Putamen (tissue), 1 donor: ENCODE measurements around the gene PLCXD1.
"Not testable (repeated sequence)": the region's sequence is repeated elsewhere in the genome, so short reads cannot be mapped to it uniquely, and the experiment has no call there.

Experiments
- DNase-seq: peaks from one replicate; pipeline ENCODE4 v3.0.0-alpha.2; 2016; ENCODE audit warnings: low spot score

PLCXD1 gene

DNA sequence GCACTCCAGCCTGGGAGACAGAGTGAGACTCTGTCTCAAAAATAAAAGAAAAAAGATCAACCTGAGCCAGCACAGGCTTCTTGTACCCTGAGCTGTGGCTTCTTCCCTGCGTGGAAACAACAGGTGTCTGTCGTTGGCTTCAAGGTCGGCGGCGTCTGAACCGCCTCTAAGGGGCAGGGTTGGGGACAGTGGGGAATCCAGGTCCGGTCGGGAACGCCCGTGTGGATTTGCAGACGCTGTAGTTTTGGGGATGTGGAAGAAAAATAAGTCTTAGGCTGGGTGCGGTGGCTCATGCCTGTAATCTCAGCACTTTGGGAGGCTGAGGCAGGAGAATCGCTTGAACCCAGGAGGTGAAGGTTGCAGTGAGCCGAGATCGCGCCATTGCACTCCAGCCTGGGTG lies 17.2 kb upstream of the PLCXD1 start:
- not testable (repeated sequence) for DNase-seq

DNA sequence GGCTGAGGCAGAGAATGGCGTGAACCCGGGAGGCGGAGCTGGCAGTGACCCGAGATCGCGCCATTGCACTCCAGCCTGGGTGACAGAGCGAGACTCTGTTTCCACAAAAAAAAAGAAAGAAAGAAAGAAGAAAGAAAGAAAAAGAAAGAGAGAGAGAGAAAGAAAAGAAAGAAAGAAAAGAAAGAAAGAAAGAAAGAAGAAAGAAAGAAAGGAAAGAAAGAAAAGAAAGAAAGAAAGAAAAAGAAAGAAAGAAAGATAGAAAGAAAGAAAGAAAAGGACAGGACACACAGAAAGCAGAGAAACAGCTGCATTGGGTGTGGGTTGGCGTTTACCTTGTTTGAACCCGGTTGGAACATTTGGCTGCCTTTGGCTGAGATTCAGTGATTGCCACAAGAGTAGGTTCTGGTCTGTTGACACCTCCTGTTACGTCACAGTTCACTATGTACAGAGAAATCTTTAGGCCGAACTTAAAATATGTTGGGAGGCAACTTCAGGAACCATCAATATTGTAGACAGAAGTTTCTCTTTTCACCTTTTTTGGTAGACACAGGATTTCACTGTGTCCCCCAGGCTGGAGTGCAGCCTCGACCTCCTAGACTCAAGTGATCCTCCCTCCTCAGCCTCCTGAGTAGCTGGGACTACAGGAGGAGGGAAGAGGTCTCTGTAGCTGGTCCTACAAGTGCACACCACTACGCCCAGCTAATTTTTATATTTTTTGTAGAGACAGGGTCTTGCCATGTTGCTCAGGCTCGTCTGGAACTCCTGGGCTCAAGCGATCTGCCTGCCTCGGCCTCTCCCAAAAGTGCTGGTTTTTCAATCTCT lies 16.3 kb upstream of the PLCXD1 start:
- DNase-seq, result no peak

DNA sequence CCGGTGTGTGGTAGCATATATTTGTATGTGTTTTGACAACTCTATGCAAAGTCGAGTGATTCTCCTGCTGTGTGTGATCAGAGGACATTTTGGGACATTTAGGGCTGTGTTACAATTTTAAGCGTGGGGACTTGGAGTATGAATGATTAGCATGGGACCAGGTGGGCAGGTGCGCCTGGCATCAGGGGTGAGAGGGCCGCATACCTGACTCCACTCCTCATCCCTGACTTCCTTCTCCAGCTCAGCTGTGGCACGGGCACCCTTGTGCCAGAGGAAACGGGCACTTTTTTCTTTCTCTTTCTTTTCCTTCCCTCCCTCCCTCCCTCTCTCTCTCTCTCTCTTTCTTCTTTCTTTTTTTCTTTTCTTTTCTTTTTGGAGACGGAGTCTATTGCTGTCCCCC lies 15.7 kb upstream of the PLCXD1 start:
- no peak for DNase-seq

DNA sequence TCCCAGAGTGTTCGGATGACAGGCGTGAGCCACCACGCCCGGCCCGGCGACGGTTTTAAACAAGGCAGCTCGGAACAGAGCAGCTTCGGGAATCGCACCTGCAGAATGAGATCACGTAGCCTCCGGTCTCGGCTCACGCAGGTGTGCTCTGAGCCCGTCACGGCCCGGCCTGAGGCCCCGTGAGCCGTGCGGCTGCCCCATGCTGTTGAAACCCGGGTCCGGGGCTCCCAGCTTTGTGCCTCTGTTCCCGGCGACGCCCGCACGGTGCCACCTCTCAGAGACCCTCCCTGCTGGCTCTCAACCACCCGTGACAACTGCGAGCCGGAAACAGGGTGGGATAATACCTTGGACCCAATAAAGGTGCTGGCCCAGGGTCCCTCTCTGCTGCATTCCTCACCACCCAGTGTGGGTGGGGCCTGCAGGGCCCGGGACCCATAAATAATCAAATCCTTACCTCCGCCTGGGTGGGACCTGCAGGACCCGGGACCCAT lies 13.4 kb upstream of the PLCXD1 start:
- DNase-seq, result no peak

DNA sequence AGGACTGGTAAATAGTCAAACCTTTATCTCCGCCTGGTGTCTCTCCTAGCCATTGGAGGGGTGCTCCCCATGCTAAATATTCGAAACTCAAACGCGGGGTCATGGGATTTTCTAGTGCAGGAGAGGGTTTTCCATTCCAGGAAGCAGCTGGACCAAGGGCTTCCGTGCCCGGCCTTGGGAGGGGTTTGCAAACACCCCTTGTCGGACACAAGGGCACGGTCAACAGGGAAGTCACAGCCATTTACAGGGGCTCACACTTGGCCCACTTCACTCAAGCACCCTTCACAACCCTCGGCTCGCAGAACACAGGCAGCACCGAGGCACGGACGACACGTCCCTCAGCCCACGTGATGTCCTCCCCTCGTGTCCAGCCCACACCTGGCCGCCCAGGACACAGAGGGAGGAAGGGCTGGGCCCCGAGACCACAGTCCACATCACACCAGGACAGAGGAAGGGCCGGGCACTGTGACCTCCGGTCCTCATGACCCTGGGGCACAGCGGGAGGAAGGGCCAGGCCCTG lies 10.3 kb upstream of the PLCXD1 start:
- DNase-seq, result no peak

DNA sequence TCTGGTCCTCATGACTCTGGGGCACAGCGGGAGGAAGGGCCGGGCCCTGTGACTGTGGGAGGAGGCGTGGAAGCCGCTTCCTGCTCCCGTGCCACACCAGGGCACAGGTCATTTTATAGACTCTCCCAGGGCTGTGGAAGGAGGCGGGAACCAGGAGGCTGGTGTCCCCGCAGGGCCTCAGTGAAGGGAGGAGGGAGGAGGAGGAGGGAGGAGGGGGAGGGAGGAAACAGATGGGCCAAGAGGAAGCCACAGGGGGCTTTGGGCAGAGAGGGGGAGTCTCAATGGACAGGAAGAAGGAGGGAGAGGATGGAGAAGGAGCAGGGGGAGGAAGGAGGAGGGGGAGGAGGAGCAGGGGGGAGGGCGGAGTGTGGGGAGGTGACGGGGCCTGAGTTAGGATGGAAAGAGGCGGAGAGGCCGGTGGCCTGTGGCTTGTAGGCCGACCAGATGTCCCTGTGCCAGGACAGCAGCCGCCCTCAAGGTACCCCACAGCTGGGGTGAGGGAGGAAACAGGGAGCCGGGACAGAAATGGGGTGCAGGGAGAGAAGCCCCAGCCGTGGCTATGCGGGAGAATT lies 6.2 kb upstream of the PLCXD1 start:
- DNase-seq, result no peak

GRCh38 chrX:275476-275966 lies 5.7 kb upstream of the PLCXD1 start:
- DNase-seq, result no peak

- peak; percentile 44 for DNase-seq
Measured at GRCh38 chrX:275967-276580, 5.1 kb upstream of the PLCXD1 start.

GRCh38 chrX:276581-277201 lies 4.5 kb upstream of the PLCXD1 start:
- DNase-seq, result no peak

- DNase-seq, result not testable (repeated sequence)
Measured at GRCh38 chrX:279757-280604, 1.2 kb upstream of the PLCXD1 start.

- DNase-seq, result not testable (repeated sequence)
Measured at GRCh38 chrX:280722-281121, 459 bp upstream of the PLCXD1 start.

DNA sequence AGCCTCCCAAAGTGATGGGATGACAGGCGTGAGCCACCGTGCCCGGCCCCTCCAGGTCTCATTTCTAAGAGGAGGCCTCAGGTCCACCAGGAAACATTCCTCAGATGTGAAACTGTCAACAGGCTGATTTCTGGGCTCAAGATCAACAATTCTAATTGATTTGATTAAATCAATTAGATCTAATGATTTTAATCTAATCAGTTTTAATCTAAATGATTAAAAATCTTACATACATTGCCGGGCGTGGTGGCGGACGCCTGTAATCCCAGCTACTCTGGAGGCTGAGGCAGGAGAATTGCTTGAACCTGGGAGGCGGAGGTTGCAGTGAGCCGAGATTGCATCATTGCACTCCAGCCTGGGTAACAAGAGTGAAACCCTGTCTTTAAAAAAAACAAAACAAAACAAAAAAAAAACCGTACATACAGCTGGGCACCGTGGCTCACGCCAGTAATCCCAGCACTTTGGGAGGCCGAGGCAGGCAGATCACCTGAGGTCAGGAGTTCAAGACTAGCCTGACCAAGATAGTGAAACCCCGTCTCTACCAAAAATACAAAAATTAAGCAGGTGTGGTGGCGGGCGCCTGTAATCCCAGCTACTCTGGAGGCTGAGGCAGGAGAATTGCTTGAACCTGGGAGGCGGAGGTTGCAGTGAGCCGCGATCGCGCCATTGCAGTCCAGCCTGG lies 960 bp downstream of the PLCXD1 start:
- DNase-seq, result not testable (repeated sequence)

- peak; percentile 94 for DNase-seq
Measured at GRCh38 chrX:283115-283845, 2.1 kb downstream of the PLCXD1 start.

DNA sequence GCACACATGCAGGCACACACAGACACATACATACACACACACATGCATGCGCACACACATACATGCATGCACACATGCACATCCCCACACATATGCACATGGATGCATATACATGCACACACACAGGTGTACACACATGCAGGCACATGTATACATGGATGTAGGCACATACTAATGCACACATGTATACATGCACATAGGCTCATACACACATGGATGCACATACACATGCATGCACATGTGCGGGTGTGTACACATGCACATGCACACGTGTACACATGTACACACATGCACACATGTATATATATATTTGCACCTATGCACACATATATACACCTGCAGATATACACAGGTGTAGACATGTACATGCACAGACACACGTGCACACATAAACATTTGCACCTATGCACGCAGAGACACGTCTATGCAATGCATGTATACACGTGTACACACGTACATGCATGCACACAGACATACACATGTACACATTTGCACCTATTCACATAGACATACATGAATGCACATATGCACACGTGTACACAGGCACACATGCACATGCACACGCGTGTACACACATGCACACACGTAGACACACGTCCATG lies 4.0 kb downstream of the PLCXD1 start:
- DNase-seq, result no peak

DNA sequence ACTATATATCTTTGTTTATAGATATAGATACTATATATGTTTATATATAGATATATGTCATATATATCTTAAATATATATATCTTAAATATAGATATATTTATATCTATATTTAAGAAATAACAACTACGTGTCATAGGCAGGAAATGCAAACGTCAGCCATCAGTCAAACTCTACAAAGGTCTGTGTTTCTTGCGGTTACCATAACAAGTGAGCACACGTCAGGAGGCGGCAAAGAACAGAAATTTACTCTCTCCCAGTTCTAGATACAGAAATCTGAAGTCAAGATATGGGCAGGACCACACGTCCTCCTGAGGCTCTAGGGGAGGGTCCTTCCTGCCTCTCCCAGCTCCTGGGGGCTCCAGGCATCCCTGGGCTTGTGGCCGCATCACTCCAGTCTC lies 6.5 kb downstream of the PLCXD1 start:
- no peak for DNase-seq

DNA sequence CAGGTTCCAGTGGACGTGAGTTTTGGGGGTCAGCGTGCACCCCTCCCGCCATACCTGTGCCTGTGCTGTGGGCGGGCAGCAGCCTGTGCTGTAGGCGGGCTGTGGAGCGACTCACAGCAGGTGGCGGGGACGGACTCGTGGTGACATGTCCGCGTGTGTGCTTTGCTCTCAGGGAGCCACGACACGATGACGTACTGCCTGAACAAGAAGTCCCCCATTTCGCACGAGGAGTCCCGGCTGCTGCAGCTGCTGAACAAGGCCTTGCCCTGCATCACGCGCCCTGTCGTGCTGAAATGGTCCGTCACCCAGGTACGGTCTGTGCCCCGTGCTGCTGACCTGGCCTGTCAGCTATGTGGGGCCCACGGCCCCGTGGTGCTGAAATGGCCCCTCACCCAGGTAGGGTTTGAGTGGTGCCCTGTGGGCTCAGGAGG lies 7.4 kb downstream of the PLCXD1 start:
- DNase-seq, result no peak

- DNase-seq, result no peak
Measured at GRCh38 chrX:290476-291166, 9.4 kb downstream of the PLCXD1 start.

DNA sequence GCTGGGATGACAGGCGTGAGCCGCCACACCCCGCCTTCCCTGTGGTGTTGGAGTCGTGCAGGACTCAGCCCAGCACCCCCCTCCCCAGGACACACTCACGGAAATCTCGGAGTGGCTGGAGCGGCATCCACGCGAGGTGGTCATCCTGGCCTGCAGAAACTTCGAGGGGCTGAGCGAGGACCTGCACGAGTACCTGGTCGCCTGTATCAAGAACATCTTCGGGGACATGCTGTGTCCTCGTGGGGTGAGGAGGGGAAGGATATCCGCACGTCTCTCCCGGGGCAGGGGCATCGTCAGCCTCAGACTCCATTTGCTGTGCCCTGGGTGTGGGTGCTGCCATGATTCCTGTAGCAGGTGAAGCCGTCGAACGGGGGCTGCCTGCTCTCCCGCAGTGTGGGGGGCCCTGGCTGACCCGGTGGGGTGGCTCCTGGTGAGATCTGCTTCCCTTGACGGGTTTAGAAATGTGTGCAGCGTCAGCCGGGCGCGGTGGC lies 10.3 kb downstream of the PLCXD1 start:
- DNase-seq, result no peak
